GM19468 (cell line): Measurements from ENCODE around the gene ANKS3.

Experiments
- ATAC-seq: cut with Tn5 transposase; IDR thresholded peaks from one replicate; pipeline ENCODE4 v1.9.1; 2021; ENCODE audit warnings: mild to moderate bottlenecking, moderate library complexity, moderate number of reproducible peaks; ENCODE audit not compliant: unreplicated experiment; ENCODE audit errors: extremely low read depth

The ANKS3 gene, protein sequence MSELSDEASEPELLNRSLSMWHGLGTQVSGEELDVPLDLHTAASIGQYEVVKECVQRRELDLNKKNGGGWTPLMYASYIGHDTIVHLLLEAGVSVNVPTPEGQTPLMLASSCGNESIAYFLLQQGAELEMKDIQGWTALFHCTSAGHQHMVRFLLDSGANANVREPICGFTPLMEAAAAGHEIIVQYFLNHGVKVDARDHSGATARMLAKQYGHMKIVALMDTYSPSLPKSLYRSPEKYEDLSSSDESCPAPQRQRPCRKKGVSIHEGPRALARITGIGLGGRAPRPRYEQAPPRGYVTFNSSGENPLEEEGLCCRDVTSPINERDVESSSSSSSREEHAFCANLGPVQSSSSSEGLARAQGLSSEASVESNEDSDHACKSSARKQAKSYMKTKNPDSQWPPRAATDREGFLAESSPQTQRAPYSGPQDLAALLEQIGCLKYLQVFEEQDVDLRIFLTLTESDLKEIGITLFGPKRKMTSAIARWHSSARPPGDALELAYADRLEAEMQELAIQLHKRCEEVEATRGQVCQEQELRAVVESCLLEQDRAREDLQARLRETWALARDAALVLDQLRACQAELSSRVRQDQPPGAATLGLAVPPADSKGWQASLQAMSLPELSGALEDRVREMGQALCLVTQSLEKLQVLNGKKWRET

DNA sequence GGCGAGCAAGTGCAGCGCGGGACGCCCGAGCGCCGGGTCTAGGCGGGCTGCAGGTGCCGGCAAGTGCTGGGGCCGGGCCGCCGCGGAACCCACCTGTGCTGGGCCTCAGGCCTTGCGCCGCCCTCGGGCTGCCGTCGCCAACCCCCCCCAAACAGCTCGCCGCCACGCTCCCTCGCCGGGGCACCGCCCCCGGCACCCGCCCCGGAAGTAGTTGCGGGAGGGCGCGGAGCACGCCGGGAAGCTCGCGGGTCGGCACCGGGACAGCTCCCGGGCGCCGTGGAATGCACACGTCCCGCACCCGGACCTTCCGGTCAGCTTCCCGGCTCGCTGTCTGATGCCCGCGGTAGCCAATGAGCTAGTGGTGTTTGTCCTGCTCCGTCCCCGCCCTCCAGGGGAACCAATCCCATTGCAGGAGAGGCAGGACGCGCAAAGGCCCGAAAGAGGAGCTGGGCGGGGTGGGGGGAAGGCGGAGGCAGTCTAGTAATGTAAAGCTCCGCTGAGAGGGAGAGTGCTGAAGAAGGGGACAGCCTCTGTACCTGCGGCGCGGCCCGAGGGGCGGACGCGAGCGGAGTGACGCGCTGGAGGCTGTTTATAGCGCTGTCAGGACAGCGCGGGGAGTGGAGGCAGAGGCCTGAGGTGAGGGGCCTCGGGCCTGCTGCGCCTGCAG lies at the start of gene ANKS3, which contains the start of gene DNAAF8:
TSS of gene ANKS3 (minus strand) at position 209 of the 667 bp plus-strand sequence. CDS start 4,122 bp downstream, outside the sequence.
TSS of gene DNAAF8 (plus strand) at position 475 of the 667 bp plus-strand sequence. CDS start 1,978 bp downstream, outside the sequence.
- peak; percentile 54 for ATAC-seq

DNA sequence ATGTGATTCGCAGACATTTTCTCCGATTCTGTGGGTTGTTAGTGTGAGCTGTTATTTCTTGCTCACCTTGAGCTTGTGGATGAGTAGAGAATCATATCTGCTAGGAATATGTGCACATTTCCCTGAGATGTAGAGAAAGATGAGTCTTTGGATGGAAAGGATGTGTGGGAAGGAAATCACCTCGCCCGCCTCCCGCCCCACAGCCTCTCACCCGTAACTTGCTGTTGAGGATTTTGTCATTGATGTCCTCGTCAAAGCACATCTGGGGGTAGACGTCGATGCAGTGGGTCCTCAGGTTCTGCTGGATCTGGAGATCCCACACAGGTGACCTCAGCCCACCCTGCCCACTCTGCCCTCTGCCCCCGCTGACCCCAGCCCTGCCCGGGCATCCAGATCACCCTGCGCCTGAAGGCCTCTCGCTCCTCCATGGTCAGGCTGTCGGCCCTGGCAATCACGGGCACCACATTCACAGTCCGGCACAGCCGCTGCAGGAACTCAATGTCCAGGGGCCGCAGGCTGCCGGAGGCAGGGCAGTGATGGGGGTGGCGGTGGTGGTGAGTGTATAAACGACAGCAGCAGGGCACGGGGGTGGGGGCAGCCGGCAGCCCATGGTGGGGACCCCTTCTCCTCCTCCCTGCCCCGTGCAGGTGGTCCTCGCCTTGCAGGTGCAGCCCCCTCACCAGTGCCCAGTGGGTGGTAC lies 49.3 kb upstream of the ANKS3 start:
- ATAC-seq: no peak

DNA sequence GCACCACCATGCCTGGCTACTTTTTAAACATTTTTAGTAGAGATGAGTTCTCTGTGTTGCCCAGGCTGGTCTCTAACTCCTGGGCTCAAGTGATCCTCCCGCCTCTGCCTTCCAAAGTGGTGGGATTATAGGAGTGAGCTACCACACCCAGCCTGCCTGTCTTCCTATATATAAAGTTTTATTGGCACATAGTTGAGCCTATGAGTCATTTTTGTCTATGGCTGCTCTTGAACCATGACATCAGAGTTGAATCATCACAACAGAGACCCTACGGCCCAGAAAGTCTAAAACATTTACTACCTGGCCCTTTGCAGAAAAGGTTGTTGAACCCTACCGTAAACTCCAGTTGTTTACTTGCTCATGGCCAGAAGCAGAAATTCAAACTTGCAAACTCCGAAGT lies 46.2 kb upstream of the ANKS3 start:
- ATAC-seq: no peak

DNA sequence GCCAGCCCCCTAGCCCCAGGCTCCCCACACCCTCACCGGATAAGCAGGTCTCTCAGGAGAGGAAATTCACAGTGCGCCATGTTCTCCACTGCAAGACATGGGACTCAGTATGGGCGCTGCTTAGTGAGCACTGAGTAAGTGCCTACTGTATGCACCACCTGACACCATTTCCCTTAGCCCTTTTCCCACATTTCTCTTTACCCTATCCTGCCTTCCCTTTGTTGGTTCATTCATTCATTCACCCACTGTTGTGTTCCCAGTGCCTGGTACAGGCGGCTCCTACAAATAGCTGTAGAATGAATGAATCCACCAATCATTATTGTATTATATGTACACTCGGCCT lies 44.0 kb upstream of the ANKS3 start:
- no peak for ATAC-seq

DNA sequence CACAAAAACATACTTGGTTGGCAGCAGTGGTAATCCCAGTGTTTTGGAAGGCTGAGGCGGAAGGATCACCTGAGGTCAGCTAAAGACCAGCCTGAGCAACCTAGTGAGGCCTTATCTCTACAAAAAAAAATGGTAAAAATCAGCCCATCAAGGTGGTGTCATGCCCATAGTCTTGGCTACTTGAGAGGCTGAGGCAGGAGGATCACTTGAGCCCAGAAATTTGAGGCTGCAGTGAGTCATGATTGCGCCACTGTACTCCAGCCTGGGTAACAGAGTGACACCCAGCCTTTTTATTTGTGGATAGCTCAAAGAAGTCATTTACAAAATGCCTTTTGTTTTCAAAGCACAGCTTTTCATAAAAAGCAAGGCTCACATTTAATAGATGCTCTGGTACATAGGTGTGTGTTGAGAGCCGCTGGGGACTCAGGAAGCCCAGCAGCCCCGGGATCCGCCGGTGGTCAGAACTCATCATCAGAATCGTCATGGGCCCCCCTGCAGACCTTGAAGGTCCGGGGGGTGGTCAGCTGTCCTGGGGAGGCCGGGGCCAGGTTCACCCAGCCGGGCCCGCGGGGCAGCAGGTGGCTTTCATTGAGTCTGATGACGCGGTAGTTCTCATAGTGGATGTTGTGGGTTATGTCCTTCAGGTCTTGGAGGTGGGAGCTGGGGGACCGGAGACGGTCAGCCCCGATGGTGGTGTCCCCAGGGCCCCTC lies 43.4 kb upstream of the ANKS3 start:
- ATAC-seq: no peak

DNA sequence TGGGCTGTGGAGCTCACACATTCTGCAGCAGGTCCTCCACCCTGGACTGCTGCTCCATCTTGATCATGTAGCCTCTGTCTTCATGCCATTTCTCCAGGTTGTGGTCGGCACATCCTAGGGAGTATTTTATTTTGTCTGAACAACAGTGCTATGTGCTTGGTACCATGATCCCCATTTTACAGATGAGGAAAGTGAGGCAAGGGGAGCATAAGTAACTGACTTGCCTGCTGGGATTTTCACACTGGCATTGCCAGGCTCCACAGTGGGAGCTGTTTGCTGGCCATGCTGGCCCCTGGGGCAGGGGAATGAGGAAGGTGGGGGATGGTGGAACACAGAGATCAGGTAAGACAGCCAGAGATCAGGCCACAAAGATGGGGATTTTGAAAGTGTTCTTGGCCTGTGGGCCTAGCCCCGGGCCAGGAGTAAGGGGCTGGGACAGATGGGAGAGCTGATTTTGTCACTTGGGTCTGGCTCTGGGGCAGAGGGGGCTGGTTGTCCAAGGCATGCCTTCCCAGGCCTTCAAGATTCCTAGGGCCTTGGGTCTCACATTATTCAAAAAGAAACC lies 42.2 kb upstream of the ANKS3 start:
- ATAC-seq: no peak

DNA sequence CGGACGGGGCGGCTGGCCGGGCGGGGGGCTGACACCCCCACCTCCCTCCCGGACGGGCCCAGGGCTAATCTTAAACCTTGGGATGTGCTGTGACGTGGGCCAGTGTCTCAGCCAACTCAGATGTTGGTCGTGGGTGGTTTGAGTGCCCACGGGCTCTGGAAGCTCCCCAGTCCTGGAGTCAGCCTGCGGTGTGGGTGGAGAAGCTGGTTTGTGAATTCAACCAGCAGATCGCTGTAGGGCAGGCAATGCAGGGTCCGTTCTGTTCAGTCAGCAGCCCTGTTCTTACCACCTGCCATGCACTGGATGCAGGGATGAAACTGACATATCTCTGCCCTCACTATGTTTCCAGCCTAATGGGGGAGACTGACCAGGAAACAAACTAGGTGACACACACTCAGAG lies 40.9 kb upstream of the ANKS3 start:
- no peak for ATAC-seq

DNA sequence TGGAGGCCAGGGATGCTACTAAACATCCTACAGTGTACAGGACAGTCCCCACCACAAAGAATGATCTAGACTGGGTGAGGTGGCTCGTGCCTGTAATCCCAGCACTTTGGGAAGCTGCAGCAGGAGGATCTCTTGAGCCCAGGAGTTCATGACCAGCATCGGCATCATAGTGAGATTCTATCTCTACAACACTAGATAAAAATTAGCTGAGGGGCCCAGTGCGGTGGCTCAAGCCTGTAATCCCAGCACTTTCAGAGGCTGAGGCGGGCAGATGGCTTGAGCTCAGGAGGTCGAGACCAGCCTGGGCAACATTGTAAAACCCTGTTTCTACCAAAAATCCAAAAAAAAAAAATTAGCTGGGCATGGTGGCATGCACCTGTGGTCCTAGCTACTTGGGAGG lies 38.3 kb upstream of the ANKS3 start:
- ATAC-seq: no peak

DNA sequence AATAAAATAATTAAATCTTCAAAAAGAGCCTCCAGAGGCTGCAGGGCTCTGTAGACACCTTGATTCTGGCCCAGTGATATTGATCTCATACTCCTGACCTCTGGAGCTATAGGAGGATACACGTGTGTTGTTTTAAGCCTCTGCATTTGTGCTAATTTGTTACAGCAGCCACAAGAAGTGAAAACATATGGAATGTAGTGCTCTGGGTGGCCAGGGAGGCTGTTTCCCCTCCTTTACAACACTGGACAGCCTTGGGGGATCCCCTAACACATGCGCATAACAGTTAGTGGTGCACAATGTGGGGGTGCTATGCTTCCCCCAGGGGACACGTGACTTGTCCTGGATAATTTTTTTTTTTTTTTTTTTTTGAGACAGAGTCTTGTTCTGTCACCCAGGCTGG lies 37.6 kb upstream of the ANKS3 start:
- no peak for ATAC-seq

DNA sequence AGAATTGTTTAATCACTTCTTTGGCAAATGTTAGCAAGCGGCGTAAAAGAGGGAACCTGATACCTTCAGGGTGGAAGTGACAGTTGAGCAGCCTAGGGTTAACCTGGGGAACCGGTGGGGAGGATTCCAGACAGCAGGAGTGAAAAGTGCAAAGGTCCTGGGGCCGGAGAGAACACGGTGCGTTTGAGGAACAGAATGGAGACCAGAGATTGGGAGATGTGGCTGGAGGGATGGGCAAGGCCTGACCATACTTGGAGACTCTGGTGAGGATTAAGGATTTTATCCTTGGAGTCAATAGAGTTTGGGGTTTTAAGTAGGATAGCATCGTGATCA lies 35.2 kb upstream of the ANKS3 start:
- no peak for ATAC-seq

DNA sequence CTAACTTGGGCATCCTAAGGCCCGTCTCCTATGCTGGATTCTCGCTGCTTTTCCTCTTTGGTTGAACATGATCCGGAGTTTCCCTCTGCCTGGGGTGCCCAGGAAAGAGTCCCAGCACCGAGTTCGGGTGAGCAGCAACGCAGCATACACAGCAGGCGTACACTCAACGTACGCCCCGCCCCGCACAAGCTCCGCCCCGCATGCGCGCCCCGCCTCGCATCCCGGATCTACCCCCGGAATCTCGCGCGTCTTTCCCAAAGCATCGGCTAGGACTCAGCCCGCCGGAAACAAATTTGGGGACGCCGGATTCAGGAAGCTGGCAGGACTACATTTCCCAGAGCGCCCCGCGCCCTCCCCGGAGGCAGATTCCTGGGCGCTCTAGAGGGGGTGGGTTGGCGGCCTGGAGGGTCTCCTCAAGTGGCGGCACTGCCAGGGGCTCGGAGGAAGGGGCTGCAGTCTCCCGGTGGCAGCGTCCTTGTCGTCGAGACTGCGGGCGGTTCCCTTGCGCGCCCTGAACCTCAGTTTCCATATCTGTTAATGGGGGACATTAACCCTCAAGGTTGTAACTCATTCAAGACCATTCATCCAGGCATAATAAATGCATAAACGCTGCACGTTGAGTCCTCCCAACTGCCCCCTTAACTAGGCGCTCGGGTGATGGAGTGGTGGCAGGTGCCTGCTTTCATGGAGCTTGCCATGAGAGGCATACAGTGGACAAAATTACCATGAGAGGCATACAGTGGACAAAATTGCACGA lies 34.7 kb upstream of the ANKS3 start:
- no peak for ATAC-seq

DNA sequence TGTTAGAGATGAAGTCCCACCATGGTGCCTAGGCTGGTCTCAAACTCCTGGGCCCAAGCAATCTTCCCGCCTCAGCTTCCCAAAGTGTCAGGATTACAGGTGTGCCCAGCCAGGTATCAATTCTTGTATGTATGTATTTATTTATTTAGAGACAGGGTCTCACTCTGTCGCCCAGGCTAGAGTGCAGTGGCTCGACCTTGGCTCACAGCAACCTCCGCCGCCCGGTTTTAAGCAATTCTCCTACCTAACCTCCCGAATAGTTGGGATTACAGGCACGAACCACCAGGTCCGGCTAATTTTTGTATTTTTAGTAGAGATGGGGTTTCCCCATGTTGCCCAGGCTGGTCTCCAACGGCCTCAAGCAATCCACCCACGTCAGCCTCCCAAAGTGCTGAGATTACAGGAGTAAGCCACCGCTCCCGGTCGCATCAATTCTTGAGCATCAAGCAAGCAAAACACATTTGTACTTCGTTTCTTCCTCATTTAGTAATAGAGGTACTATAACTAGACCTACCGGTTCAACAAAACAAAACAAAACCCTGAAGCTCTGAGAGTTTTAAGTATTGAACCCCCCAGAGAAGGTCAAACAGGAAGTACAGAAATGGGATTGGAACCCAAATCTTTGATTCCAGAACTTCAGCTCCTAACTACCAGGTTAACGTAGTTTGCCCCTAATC lies 33.9 kb upstream of the ANKS3 start:
- ATAC-seq: no peak

DNA sequence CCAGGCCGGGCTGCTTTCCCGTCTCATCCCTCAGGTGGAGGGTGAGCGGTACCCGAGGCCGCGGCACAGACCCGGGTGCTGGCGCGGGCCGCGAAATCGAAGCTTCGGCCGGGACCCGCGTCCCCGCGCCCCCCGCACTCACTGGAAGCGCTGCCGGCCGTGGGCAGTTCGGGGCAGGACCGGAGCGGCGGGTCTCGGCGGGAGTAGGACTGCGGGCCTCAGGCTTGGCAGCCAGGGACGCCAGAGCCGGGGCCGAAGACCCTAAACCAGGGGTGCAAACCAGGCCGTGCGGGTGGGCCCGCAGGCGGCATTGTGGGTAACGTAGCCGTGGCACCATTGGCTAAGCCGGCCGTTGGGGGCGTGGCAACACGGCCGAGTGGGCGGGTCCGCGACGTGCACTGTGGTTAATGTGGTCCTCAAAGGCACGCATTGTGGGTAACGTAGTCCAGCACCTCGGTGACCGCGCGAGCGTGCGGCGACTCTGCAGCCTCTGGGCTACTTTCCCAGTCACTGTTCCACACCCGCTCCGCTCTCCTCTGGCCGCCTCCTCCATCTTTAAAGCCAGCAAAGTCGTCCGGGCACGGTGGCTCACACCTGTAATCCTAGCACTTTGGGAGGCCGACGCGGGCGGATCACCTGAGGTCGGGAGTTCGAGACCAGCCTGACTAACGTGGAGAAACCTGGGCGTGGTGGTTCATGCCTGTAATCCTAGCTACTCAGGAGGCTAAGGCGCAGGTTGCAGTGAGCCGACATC lies 33.0 kb upstream of the ANKS3 start, which contains the start of gene ZNF500:
TSS of gene ZNF500 (minus strand) at position 288 of the 754 bp plus-strand sequence. CDS start 1,184 bp downstream, outside the sequence.
- peak; percentile 80 for ATAC-seq

DNA sequence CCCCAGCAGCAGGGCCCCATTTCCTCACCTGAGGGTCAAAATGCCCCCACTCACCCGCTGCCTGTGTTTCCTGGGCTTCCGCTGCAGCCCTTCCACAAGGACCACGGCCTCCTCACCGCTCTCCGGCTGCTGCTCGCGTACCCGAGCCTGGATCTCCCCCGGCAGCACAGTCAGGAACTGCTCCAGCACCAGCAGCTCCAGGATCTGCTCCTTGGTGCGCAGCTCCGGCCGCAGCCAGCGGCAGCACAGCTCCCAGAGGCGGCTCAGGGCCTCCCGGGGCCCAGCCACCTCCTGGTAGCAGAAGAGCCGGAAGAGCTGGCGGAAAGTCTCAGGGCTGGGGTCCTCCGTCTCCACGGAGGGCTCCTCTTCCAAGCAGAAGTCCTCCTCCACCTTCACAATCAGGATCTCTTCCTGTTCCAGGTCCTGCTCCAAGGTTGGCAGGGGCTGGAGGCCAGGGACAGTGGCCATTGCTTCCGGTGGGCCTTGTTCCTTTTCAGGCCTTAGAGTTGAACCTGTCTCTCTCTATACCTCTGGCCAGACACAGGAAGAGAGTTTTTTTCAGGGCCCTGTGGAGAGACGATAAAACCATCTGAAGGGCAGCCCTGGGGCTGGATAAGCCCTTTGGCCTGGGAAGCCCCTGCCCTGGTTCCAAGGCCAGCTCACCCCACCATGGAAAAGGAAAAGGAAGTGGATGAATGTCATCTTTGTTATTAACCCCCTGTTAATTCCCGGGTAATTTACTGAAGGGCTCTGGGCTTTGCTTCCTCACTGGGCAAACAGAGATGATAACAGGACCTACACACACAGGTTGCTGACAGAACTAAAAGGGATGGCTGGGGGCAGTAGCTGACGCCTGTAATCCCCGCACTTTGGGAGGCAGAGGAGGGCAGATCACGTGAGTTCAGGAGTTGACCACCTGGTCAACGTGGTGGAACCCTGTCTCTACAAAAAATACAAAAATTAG lies 31.7 kb upstream of the ANKS3 start:
- ATAC-seq: no peak

DNA sequence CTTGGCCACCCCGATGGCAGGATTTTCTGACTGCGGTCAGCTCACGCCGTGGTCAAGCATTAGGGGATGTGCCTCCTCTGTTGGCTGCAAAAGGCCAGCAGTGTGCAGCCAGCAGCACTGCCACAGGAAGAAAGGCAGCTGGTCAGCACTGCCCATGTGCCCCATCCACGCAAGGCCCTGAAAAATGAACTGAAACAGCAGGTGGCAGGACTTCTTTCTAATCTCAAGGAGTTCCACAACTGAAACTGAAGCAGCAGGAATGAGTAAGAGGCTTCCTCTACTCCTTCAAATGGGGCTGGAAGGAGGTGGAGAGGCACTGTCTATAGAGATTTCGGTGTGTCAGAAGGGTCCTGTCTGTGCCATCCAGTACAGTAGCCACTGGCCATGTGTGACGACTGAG lies 29.7 kb upstream of the ANKS3 start:
- ATAC-seq: no peak

DNA sequence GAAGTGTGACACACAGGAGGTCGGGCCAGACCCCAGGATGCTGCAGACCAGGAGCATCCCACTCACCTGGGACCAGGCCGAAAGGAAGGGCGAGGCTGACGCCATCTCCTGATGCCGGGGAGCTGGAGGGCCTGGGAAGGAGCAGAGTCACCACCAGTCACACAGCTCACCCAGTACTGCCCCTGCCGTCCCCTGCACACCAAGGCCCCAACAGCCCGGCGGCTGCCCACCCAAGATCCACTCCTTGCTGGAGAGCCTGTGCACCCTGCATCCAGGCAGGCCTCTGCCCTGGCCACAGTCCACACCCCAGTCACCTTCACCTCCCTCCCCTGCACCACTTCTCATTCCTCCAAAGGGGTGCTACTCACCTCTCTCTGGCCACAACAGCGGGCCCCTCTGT lies 28.1 kb upstream of the ANKS3 start:
- ATAC-seq: no peak
